ENCODE measurements around the gene EFNA3.
A peak's percentile ranks its signal among the peaks of the same experiment; 100 is the strongest.

The EFNA3 gene

DNA sequence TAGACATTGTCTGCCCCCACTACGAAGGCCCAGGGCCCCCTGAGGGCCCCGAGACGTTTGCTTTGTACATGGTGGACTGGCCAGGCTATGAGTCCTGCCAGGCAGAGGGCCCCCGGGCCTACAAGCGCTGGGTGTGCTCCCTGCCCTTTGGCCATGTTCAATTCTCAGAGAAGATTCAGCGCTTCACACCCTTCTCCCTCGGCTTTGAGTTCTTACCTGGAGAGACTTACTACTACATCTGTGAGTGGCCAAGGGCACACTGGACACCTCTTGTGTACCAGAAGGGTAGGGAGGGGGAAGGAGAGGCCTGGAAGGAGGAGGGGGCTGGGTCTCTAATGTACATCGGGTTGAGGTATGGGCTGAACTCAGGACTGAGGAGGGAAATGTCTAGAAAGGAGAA is 11.9 kb upstream of the EFNA3 start:
- DNase-seq (ENCODE audit: low spot score) = no peak

DNA sequence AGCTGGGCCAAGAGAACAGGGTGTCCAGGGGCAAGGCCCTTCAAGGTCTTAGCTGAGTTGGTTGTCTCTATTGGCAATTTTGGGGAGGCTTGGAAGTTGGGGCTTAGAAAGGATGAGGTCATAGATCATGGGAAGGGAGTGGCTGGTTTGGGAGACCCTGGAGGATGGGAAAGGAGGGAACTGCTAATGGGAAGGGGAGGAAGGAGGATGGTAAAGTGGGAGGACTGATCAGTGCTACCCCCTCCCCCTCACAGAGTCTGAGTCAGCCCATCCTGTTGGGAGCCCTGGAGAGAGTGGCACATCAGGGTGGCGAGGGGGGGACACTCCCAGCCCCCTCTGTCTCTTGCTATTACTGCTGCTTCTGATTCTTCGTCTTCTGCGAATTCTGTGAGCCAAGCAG is 10.0 kb upstream of the EFNA3 start:
- no peak for DNase-seq (ENCODE audit: low spot score)

DNA sequence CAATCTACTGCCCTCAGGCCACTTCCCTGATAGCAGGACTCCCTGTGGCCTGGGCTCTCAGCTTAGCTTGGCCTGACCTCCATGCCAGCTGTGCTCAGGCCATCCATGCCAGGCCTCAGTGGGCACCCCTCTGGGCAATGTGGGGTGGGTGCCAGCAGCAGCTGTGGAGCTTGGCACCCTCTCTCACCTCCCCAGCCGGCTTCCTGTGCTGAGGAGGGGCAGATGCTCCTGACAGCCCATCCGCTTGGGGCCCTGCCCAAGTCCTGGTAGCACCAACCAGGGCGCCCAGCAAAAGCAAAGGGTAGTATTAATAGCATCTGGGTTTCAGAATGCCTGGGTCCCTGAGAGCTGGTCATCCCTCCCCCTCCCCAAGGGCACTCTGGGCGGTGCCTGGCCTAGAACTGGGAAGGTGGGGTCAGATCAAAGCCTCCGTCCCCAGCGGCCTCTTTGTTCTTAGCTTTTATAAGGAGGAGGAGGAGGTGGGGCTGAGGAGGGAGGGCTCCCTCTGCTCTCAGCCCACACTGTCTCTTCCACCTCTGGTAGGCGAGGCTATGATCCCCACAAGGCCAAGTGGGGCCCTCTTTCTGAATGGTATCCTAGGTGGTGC is 9.0 kb upstream of the EFNA3 start:
- DNase-seq (ENCODE audit: low spot score) = no peak

DNA sequence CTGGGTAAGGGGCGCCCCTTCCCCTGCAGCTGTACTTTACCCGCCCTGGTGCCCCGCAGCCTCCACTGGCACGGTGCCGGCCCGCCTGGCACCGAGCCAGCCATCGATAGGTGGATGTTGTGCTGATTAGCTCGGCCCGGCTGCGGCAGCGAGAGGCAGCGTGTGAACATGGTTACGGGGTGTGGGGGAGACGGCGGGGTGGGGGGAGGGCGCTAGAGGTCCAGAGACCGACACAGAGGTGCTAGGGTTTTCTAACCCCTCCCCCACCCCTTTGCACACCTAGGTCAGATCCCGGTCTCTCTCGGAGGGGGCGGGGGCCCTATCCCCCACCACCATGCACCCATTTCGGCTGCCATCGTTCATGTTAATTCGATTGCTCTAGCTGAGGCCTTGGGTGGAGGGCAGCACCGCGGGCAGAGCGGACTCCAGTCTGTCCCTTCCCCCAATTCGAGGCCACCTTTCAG is 8.4 kb upstream of the EFNA3 start:
- DNase-seq (ENCODE audit: low spot score) = no peak

DNA sequence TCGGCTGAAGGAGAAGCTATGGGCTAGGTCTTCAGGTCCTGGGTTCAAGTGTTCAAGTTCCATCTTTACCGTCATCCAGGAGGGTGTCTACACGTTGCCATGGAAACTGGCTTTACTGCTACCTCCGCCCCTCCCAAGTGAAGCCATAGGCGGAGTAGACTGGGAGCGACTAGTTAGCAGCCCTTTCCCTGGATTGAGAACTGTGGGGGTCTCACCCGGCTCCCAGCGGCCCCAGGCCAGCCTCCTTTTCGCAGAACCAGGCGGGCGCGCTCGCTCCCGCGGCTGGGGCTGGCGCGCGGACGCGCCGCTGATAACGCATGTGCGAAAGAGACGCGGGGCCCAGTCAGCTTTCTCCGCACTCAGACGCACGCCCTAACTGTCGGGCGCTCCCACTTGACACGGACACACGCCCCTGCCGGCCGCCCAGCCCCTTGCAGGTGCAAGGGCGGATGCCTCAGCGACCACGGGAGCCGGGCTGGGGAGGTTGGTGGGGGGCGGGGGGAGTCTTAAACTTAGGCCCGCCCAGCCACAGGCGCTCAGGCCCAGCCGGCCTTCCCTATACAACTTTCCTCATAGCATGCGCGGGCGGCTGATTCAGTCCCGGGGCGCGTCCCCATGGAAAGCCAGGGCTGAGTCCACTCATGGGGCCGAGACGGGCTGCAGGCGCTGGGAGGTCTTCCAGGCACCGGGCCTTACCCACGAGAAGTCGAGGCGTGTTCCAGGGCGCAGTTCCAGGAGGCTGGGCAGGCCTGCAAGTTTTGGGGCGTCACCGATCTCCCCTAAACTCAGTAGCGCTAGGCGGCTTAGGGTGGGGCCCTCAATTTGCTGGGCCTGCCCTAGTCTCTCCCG is 7.7 kb upstream of the EFNA3 start:
- peak; percentile 87 for DNase-seq (ENCODE audit: low spot score)

DNA sequence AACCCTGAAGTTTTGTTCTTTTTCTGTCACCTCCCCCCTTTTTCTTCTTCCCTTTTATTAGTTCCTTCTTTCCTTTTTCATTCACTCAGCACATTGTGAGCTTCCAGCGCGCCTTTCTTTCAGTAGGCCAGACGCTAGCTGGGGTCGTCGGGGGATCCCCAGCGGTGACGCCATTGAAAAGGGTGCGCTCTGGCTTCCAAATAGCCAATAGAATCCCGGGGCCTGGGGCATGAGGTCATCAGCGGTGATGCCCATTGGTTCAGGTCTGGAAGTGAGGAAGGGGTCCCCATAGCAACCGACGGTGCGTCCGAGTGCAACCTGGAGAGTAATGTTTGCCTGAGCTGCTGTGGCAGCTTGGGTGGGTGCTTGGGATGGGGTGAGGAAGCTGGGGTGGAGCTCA is 6.9 kb upstream of the EFNA3 start:
- no peak for DNase-seq (ENCODE audit: low spot score)

DNA sequence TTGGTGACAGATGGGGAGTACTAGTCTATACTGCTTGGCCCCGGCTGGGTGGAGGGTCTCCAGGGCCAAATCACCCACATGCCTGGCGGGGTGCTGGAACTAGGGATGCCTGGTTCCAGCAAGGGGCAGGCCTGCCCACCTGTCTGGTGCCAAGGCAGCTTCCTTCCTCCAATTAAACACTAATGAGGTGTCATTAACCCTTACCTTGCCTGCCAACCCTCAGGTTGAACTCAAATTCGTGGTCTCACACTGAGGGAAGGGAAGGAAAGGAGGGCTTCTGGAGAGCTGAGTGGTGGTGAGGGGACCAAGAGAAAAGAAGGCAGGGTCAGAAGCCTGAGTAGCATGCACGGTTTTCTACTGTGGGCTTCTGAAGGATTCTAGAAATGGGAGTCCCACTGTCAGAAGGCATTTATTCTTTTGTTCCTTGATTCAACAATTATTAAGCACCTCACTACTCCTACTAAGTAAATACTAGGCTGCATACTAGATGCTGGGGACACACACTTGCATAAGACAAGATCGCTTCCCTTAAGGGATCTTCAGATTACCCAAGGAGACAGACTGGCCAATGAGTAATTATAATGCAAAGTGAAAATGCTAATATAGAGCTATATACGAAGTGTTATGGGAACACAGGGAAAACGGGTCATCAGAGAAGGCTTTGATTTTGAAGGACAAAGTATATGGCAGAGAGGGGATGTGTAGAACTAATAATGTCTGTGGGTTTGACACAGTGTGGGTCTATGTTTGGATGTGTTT is 5.9 kb upstream of the EFNA3 start:
- DNase-seq (ENCODE audit: low spot score) = no peak

DNA sequence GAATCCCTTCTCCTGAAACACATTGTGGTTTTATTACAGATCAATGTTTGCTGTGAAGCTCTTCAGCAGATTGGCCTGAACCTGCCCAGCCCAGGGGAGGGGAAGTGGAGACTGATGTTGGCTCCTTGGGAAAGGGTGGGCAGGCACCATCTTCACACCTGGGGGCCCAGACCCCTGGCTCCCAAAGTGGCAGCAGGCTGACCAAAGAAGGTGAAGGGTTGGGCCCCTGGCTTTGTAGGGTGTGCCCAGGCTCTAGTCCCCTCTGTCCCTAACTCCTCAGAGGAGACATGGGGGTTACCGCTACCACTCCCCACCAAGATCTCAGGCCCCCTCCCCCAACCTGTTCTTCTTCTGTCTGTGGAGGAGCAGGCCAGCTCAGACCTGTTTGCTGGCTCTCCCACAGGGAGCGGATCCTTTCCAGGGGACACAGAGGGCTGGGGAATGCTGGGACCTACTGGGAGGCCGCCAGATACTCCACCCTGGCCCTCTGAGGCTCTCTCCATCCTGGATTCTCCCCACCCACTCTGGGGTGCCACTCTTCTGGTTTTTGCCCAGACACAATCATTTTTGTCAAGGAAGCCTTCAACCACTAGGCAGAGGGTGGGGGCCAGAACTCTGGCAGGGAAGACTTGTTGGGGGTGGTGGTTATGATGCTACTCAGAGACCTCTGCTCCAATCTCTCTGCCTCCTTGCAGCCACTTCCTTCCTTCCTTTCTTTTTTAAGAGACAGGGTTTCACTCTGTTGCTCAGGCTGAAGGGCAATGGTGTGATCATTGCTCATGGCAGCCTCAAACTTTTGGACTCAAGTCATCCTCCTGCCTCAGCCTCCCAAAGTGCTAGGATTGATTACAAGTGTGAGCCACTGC is 5.0 kb upstream of the EFNA3 start:
- DNase-seq (ENCODE audit: low spot score) = no peak

DNA sequence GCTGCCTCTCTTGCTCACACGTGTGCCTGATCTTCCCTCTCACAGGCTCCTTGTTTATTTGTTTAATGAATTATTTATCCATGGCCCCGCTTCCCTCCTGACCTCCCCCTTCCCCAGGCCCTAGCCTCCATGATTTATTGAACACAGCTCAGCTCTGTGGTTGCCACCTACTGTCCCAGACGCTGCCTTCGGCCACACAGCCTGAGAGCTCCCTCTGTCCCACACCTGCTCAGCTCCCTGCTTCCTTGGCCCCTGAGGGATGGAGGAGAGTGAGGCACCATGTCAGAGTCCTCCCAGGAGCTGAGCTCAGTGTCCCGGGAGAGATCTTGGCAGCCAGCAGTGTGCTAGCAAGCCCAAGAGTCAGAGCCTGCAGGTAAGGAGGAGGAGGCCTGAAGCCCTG is 3.1 kb upstream of the EFNA3 start:
- DNase-seq (ENCODE audit: low spot score) = no peak

DNA sequence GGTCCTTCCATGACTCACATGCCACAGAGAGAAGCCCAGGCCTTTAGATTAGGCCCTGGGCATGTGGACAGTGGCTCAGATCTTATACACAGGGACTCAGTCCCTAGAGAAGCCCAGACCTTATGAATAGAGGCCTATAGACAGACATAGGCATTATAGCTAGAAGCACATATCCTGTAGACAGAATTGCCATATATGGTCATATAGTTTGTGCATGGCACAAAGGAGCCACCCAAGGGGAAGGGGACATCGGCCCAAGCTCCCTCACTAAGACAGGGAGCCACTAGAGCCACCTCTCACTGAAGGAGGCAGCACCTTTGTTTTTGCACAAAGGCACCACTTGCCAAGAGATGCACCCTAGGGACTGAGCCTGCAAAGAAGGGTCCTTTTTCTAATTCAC is 2.3 kb upstream of the EFNA3 start:
- DNase-seq (ENCODE audit: low spot score) = no peak

DNA sequence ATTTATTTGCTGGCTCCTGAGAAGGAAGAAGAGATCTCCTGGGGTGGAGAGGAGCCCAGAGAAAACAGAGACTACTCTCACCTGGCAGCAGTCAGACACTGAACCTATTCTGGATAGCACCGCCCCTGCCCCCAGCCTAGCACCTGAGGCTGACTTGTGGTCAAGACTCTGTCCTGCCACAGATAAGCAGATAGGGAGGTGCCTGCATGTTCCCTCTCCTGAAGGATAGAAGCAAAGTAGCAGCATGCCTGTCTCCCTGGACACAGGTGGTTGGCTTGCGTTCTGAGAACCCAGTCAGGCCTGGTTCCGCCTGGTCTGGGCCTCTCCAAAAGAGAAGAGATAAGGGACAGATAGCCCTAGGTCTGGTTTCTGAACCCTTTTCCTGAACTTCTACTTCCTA is 1.3 kb upstream of the EFNA3 start:
- no peak for DNase-seq (ENCODE audit: low spot score)

DNA sequence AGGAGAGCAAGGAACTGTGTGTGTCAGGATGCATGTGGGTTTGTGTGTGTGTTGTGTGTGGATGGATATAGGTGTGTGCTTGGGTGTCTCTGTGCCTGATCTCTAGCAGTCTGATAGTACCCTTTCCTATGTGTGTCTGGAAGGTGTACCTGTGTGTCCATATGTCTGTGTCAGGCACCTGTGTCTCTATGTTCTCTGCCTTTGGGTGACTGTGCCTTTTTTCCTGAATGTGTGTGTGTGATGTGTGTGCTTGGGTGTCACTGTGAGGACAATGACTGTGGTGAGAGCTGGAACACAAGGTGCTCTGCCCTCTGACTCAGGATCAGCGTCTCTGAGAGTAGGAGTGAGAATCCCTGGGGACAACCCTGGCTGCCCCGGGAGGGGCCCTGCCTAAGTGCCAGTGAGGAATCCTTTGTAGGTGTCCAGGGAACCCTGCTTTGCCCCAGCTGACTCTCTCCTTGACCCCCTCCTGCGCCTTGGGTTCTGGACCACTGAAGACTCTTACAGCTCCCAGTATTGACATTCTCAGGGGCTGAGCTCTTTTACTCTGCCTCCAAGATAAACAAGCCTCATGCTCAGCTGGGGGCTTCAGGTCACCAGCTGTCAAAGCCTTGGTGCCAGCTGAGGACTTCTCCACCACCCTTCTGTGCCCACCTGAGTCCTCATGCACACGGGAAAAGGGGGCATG is 735 bp upstream of the EFNA3 start:
- DNase-seq (ENCODE audit: low spot score) = no peak

DNA sequence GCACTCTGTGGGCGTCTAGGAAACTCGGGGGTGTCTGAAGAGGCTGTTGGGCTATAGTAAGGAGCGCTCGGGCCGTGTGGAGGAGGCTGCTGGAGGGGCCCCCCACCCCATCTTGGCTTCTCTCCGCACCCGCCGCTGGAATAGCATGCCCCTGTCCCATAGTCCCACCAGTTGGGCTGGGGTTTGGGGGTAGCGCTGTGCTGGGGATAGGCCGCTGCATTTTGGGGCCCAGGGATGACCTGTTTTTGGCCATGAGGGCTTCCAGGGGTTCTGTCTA is 511 bp downstream of the EFNA3 start:
- no peak for DNase-seq (ENCODE audit: low spot score)

DNA sequence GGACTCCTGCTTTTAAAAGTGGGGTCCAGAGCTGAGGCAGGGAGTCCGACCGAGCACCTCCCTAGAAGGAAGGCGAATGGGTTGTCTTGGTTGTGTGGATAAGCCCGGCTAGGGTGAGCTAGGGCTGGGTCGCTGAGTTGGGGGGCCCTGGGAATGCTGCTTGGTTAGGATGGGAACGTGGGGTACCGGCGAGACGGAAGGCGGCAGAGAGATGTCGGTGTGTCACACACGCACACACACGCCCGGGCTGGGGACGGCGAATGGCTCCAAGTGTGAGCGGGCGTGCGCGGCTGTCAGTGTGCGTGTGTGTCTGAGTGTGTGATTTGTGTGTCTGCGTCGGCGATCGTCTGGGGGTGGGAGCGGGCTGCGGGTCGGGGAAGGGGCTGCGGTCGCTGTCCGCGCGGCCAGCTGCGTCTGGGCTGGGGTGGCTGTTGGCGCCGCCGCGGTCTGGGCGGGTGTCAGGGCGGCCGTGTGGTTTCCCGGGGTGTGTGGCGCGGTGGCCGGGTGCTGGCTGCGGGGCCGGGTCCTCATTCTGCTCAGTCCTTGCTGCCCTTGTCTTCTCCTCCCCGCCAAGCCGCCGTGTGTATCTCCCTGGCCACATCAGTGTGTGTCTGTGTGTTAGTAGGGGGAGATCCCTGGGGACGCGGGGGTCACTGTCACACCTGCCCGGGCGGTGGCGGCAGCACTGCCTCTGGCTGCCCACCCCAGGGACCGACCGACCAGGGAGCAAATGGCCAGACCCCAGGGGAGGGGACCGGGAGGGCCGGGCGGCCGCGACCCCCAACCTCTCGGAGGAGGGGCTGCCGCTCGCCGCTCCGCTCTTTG is 1.1 kb downstream of the EFNA3 start:
- no peak for DNase-seq (ENCODE audit: low spot score)

DNA sequence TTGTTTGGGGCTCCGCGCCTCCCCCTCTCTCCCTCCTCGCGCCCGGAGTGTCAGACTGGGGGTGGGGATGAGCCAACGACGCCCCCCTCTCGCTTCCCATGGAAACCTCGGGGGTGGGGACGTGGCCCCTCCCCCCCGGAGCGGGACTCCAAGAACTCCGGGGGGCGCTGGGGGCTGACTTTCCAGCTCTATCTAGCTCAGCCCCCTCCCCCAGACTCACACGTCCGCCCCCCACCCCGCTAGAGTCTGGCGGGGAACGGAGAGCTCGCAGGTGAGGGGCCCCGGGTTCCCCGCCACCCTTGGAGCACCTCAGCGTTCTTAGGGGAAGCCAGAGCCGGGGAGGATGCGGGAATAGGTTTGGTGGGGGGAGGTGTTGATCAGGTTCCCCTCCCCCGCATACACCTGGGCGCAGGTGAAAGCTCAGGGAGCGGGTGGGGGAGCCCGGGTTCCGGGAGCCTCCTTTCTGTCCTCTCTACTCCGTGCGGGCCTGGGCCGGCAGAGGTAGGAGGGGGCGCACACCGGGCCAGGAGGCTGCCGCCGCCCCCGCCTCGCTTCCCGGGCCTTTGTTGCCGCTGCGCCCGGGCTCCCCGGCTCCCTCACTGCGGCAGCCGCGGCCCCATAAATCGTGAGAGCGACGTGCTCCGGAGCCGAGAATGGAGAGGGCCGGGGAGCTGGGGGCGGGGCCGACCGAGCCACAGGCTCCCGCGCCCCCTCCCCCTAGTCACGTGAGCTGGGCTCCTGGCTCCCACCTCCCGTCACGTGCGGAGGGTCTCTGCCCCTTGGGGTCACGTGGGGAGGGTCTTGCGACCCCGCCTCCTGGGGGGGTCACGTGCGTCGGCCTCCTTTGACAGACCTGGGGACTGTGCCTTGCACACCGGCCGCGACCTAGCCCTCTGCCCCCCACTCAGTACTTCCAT is 1.9 kb downstream of the EFNA3 start:
- no peak for DNase-seq (ENCODE audit: low spot score)

DNA sequence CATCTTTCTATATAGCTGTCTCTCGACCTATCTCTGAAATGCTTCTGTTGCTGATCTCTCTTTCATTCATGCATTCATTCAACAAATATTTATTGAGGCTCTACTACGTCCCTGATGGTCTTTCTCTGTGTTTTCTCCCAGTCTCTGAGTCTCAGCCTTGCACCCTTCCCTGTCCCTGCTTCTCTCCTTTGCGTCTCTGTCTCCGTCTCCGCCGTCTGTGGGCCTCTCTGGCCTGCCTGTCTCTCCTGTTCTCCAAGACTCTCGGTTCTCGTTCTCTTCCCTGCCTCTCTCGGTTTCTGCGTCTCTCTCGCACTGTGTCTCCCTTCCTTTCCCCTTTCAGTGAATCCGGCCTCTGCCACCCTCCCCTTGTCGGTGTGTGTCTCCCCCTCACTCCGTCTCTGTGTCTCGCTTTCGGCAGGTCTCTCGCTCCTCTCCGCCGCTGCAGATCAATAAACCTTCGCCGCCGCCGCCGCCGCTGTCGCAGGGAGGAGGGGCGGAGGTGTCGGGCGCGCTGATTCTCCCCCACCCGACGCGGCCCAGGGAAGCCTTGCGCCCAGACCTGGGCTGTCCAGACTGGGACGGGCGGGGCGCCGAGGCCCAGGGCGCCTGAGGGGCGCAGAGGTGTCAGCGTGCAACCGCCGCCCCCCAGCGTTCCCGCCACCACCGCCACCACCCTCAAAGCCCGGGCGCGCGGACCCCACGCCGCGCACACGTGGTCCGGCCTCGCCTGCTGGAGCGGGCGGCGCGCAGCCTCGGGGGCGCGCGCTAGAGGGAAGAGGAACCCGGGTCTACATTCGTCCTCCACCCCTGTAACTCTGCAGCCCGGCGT is 3.0 kb downstream of the EFNA3 start:
- no peak for DNase-seq (ENCODE audit: low spot score)

DNA sequence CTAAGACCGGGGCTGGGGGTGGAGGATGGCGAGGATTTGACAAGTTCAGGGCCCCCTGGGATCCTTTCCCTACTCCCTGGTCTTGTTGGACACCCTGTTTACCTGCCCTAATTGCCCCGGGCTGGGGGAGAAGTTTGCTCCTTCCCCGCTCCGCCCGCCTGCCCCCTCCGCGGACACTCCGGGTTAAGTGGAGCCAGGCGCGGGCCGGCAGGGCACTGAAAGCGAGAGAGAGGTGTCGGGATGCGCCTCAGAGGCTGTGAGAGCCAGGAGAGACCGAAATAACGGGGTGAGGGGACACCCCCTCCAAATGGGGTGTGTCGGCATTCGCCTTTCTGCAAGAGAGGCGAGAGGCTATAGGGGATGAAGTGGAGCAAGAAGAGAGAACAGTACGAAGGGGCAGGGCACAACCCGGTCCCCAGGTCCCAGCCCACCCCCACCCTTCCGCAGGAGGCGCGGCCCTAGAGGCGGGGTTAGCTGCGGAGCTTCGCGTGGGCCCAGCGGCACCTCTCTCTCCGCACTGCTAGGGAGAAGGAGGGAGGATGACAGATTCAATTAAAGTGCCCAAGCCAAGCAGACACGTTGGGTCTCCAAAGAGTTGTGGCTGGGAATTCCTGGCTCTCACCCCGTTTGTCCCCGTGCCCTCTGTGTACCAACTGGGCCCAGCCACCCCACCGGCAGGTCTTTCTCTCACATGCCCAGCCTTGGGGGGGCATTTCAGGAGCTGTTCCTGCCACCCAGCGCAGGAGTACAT is 3.8 kb downstream of the EFNA3 start:
- no peak for DNase-seq (ENCODE audit: low spot score)

DNA sequence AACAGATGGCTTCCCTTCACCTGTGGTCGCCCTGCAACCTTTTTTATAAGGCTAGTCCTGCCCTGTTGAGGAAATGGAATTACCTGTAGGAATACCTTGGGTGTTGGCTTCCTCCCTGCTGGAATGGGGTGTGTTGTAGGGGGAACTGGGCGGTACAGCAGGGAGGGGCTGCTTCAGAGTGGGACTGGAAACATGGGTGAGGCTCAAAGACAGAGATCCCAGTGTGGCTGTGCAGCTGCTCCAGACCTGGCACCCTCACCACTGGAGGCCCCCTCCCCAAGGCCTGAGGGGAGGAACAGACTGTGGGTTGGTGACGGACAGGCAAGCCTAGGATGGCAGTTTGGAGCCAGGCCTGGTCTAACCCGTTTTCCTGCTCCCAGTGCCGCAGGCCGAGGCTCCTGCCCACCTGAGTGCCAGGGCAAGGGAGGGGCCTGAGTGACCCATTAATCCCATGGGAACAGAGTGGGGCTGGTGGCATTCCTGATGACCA is 4.5 kb downstream of the EFNA3 start:
- no peak for DNase-seq (ENCODE audit: low spot score)
